Kidney glomerular epithelial cell (primary cell): ENCODE data around the gene SLC45A3.

Experiments
- DNase-seq: peaks from one replicate; lab custom pipeline; 2025; lab: John Stamatoyannopoulos, UW

SLC45A3 gene

DNA sequence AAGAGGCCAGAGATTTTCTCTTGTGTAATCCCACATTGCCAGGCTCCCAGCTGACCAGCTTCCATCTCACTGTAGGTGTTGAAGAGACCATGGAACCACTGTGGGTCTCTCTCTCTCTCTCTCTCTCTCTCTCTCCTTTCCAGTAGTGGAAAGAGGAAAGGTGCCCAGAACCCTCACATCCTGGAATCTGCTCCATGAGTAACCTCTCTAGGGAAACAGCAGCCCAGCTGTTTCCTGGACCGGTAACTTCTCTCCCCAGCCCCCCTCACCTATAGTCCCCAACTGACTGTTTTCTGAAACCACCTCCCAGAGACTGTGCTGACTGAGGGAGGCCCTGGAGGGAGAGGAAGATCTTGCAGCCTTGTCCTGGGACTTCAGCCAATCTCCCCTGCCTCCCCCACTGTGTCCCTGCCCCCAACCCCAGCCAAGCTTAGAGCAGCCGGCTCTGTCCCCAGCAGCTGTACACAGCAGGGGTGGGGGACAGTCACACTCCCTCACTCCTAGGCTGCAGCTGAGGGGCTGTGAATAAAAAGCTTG is 20.6 kb upstream of the SLC45A3 start:
- DNase-seq, result no peak

GRCh38 chr1:205699416-205699815 is 19.1 kb upstream of the SLC45A3 start:
- DNase-seq, result no peak

- DNase-seq, result no peak
These were observed 18.6 kb upstream of the SLC45A3 start for GRCh38 chr1:205698921-205699320.

DNA sequence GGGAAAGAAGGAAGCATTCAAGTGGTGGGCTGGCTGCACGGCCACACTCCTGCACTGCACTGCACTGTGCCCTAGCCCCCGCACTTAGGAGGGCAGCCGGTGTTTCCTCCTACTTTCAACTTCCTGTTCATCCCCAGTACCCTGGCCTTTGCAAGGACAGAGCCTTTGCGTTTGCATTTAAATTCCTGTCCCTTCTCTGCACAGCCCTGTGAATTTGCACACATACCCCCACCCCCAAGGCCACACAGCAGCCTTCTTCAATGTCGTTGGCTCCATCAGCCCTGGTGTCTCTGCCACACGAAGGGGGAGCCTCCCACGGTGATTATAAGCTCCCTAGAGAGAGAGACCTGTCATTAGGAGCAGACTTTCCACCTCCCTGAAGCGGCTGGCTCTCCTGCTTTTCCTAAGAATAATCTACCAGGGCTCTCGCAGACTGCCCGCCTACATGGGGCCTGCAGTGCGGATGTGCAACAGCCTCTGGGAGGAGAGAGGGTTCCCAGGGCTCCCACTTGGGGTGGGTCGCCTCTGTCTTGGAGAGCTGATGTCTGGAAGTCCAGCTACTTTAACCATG is 13.2 kb upstream of the SLC45A3 start:
- DNase-seq, result no peak

DNA sequence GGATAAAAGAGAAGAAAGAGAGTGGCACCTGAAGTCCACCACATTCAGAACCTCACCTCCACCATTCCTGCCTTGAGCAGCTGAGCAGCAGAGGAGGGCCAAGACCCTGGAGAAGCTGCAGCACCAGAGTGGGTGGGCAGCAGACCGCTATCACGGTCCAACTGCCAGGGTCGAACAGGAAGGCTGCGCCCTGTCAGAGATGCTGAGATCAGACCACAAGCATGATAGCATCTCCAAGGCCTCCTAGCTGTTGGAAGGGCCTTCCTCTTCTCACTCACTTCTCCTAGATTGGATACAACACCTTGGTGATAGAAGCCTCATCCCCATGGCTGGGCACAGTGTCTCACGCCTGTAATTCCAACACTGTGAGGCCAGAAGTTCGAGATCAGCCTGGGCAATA is 12.1 kb upstream of the SLC45A3 start:
- no peak for DNase-seq

DNA sequence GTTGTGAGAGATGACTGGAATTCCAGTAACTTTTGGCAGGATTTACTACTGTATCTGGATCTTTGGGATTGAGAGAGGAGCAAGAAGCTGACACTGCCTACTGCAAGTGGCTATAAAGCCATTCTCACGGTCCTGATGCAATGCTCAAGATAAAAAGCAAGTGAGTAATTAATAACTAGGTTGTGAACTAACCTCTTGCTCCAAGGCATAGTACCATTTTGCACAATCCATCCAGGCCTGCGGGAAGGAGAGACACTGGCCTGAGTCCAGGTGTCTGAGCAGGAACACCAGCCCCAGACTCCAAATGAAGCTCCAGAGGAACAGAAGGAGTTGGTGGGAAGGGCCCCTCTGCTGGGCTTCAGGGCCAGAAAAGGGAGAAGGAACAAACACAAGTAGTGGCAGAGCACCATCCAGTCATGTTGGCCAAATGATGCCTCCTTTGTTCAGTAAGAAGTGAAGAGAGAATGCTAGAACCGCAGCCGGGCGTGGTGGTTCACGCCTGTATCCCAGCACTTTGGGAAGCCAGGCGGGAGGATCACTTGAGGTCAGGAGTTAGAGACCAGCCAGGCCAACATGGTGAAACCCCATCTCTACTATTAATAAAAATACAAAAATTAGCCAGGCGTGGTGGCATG is 9.9 kb upstream of the SLC45A3 start:
- no peak for DNase-seq

GRCh38 chr1:205689479-205689878 is 9.2 kb upstream of the SLC45A3 start:
- no peak for DNase-seq

DNA sequence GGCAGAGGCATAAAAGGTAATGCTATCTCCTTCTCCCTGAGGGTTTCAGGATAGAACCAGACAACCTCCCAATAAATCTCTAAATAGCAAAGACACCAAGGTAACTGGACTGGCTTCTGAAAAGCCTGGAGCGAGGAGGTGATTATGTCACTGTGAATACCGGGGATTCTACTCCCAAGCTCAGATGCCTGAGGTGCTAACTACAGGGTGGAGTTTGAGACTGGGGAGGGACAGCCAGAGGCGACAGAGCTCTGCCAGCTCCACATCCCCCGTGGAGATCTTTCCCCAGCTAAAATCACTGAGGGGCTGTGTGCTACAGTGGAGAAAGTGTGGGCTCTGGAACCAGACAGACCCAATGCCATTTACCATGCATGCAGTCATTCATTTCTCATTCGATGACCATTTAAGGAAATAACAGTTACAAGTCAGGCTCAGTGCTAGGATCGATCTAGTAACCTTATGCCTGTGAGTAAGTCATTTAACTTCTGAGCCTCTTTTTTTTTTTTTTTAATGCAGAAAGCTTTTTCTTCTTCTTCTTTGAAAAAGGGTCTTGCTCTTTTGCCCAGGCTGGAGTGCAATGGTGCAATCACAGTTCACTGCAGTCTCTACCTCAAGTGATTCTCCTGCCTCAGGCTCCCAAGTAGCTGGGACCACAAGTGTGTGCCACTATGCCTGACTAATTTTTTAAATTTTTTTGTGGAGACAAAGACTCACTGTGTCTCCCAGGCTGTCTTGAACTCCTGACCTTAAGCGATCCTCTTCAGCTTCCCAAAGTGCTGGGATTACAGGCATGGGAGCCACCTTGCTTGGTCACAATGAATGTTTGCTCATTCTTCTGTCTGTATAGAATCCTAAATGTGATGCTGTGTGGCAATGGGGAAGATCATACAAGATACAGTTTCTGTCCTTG is 8.1 kb upstream of the SLC45A3 start:
- no peak for DNase-seq

DNA sequence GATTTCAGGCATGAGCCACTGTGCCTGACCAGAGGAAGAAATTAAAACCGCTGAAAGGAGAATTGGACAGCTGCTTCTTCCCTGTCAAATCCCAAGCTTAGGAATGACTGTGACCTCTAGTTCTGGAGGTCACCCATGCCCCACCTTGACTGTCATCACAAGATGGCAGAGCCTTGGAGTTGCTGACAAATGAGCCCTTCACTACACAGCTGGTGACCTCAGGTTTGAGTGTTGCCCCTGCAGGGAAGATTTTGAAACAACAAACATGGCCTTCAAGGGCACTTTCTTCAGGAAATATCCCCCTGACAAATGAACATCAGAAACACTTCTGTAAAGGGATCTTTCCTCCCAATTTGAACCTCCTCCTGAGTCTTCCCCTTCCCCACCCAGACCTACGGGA is 6.9 kb upstream of the SLC45A3 start:
- DNase-seq, result no peak

DNA sequence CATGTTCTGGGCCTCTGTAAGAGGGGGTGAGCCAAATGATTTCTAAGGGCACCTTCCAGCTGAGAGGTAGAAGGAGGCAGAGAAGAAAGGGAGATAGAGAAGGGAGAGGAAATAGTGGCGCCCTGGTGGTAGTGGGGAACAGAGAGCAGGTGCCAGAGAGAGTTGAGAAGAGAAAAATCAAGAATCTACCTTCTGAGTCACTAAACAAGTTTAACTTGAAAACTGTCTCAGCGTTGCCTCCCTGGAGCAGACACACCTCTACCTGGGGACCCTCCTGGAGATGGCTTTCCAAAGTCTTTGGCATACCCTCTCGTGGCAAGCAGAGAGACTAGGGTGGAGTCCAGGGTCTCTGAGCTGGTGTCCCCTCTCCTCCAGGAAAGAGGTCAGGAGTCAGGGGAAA is 1.1 kb upstream of the SLC45A3 start:
- DNase-seq, result no peak

DNA sequence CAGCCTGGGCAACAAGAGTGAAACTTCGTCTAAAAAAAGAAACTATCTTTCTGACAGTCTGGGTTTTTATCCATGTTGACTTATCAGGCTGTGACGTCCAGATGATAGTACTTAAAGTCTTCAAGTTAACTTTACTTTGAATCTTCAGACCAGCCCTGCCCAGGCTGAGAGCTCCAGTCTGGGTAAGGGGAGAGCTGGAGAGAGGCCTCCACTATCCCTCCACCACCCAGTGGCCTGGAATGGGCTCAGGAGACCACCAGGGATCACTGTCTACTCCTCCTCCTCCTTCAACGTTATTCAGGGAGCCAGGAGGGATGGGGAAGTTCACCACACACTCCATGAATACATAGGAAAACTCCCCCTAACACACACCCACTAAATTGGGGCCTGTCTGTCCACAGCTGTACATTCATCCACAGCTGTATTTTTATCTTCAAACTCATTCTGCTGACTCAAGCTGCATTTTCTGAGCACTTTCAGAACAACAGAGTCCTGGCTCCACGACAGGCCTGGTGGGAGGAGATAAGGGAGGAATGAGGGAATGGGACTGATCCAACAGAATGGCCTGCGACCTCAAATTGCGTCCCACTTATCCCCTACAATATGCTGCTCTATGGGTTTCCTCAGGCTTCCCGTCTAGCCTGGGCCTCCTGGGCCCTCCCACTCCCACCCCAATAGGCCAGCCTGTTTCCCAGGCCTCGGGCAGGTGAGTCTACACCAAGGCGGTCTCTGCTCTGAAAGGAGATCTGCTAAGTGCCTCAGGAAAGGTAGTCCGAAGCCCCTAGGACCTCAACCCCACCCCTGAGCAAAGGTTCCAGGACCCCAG is 1.8 kb downstream of the SLC45A3 start:
- no peak for DNase-seq

DNA sequence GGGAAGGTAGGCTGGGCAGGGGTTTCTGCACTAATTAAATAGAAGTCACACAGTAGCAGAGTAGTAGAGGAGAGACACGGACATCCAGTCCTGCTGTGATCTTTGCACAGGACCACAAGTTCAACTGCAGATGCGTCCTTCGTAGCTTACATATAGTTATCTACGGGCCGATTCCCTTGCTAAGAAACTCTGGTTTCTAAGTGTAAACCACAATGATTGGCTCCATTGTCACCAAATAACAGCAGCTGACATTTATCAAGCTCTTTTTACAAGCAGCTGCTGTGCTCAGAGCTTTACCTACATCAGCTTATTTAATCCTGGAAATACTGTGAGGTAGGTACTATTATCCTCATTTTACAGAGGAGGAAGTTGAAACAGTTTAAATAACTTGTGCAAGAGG is 3.1 kb downstream of the SLC45A3 start:
- no peak for DNase-seq

GRCh38 chr1:205676597-205676996 is 3.7 kb downstream of the SLC45A3 start:
- no peak for DNase-seq

DNA sequence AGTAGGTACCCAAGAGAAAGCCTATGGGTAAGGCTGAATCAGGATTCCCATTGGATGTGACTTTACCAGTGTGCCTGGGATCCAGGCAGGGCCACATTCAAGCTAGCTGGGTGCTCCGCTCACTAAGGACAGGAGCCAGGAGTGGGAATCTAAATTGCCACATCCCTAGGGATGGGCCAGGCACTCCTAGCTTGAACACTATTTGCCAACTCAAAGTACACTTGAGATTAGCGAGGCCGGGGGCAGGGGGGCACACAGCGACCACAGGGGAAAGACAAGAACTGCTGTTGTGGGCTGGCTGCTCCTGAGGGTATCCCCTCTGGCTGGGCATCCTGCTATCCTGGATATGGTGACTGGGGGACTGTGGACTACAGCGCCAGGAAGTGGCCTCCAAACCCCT is 4.3 kb downstream of the SLC45A3 start:
- DNase-seq, result no peak

DNA sequence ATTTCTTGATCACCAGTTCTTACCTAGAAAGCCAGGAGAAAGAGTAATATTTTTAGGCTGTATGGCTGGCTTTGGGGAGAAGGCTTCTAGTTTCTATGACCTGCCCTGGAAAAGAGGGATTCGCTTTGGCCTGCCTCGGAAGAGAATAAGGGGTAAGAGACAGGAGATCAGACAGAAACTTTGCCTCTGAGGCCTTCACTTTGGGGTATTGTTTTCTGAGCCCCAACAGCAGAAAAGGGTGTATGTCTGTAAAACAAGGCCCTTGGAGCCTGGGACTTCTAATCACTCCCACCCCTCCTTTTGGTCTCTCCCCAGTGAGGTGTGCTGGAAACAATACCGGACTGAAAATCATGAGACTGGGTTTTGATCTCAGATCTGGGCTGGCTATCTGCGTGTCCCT is 5.1 kb downstream of the SLC45A3 start:
- DNase-seq, result no peak

- DNase-seq, result no peak
These were observed 7.3 kb downstream of the SLC45A3 start for GRCh38 chr1:205672970-205673369.

DNA sequence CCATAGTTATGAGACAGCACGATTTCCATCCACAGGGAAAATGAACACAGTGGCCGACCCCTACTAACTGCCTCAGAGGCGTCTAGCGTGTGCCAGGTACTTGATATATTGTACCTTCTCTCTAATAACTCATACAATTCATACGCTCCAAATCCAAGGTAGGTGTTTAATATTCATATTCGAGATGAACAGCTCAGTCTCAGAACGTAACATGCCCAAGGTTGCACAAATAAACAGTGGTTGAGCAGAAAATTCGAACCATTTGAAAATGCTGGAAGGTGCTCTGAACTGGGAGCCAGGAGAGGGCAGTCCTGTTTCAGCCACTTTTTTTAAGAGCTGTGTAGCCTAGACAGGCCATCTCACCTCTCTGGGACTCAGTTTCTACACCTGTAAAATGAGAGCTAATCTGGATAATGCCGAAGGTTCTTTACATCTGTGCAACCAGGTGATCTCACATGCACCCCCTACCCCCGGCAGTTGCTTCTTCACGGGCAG is 7.9 kb downstream of the SLC45A3 start:
- DNase-seq, result peak; percentile 26

GRCh38 chr1:205670611-205671430 is 9.5 kb downstream of the SLC45A3 start:
- no peak for DNase-seq

DNA sequence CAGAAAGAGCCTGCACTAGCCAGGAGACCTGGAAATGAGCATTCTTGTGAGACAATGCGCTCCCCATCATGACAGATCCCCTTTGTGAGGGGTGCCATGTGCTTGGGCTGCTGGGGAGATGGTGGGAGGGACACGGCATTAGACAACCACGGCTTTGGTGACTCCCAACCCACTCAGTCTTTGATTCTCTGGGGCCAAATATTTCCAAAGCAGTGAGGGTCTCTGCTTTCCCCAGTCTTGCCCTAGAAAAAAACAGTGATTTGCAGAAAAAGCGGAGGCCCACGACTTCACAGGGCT is 10.2 kb downstream of the SLC45A3 start:
- DNase-seq, result no peak

DNA sequence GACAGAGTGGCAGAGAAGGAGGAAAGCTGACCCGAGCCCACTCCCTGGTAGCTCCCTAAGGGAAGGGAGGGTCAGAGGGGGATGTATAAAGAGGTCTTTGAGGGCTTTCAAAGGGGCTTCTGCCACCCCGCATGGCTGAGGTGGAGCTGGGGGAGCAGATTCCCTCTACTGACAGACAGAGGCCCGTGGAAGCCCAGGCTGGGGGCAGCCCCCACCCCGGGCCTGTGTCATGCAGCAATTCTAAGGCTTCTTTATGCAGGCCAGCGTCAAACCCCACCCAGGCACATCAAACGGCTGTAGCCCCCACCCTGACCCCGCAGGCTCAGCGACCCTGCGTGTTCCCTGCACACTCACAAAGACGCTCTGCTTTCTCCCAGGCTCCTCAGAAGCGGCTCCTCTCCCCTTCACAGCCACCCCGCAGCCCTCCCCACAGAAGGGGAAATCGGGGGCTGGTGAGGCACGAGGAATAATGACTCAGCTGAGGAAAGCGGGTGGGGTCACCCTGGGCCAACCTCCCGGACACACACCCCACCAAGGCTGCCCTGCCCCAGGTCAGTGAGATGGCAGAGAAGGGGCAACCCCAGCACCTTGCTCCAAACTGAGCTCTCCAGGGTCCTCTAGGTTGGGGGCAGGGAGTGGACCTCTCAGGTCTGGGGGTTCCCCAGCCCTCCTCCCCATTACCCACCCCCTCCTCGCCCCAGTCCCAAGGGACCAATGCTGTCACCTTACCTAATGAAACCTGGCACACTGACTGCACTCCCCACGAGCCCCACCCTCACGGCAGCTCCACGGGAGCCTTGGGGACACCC is 10.8 kb downstream of the SLC45A3 start:
- no peak for DNase-seq
